Ovary (tissue), 9 donors: ENCODE results near the gene RNF10. TPM values are rescaled to one million over a fixed set of nuclear protein-coding genes. Genes with fewer than 3 reads are reported as not detected.

ENCODE experiments used
- DNase-seq, 5 donors: peaks; one replicate each; pipeline ENCODE4 v3.0.0-alpha.2; 2019 to 2020
- H3K27ac ChIP-seq, 2 donors: fragments of 200-600 bp; one replicate each; pipeline versions ENCODE4 v1.5.1 to v1.8.0; 2019 to 2022
- H3K27me3 ChIP-seq: fragments of 200-600 bp; one replicate; pipeline ENCODE4 v1.8.0; 2022
- H3K36me3 ChIP-seq: fragments of 200-600 bp; sonication (generic); one replicate; pipeline ENCODE4 v1.5.1; 2019
- H3K4me1 ChIP-seq: one replicate; pipeline ENCODE4 v1.8.1; 2013; ENCODE audit warnings: mild to moderate bottlenecking, moderate library complexity; ENCODE audit not compliant: insufficient read depth
- H3K4me3 ChIP-seq: fragments of 200-600 bp; sonication (generic); one replicate; pipeline ENCODE4 v1.5.1; 2017
- H3K9me3 ChIP-seq, 2 donors: fragments of 200-600 bp in 1 of 2; sonication (generic) in 1 of 2; one replicate each; pipeline versions ENCODE4 v1.5.1 to v1.8.1; 2013 to 2019; ENCODE audit warnings: mild to moderate bottlenecking in 1 of 2, moderate library complexity in 1 of 2
- EP300 ChIP-seq: sonication (generic); formaldehyde crosslinking; IDR thresholded peaks from one replicate; pipeline ENCODE4 v1.6.1; 2017; ENCODE audit warnings: antibody characterized with exemption
- POLR2A ChIP-seq: fragments of 450-650 bp; IDR thresholded peaks from one replicate; pipeline ENCODE4 v1.6.1; 2017; ENCODE audit warnings: antibody characterized with exemption, mild to moderate bottlenecking, moderate library complexity
- WGBS, 3 donors: extraction: QIAGEN DNeasy Blood & Tissue Kit in 1 of 3; methylation state at CpG; one replicate each; pipeline versions ENCODE4 v1.1.5 to v1.1.7; 2013 to 2017; 5-methylcytosine and 5-hydroxymethylcytosine counted together
- intact Hi-C, 4 donors: fragments of 100-400 bp; cut with DNase I; formaldehyde crosslinking; loops; one replicate each; pipeline versions ENCODE4 v1.11.0 to v1.15.1; 2022 to 2023
- polyA plus RNA-seq, 2 donors: library from polyadenylated mRNA; stranded (reverse); fragments of 200-250 nt in 1 of 2; fragments of 350-450 nt in 1 of 2; fragmentation: Illumina TruSeq in 1 of 2; extraction: RNeasy Lipid Tissue Mini Kit (QIAGEN cat#74804) in 1 of 2; gene quantifications; one replicate each; pipeline ENCODE4 v1.2.3, GENCODE V29; 2013 to 2014
- total RNA-seq, 7 donors: library from RNA; depleted of rRNA in 2 of 7; stranded (reverse); fragments of >200 nt in 2 of 7; fragmentation: NEBNext Ultra II Directional in 3 of 7; extraction: Animal tissue kit (Norgen Biotek cat#: 25700) in 3 of 7; gene quantifications; one replicate each; pipeline versions ENCODE4 v1.1.0 to v1.2.4, GENCODE V29; 2016 to 2023
- TF ChIP-seq, protein P1 (sequence below), 3 donors: fragments of 450-650 bp in 2 of 3; fragments of 200-600 bp in 1 of 3; IDR thresholded peaks; one replicate each; pipeline versions ENCODE4 v1.5.1 to v1.8.0; 2016 to 2022; ENCODE audit warnings: antibody characterized with exemption in 3 of 3, mild to moderate bottlenecking in 1 of 3
- donor health status: DM: no; HTN: no; CAD: no; lungs with moderate emphysema.
- donor health status: DM: no; HTN: no; CAD: no.
- donor health status: Bipolar disorder and iron deficiency.
- donor health status: DM: yes; HTN: yes; CAD: no.
- donor health status: DM: no; HTN: no; CAD: no.
- donor health status: DM: yes; HTN: yes; CAD: no.

RNF10 gene
- total and polyA plus RNA-seq, 9 donors: 59.7 to 190 (median 136) TPM

- Histone ChIP-seq H3K9me3 (no peaks in the 10 kb centered on the region), H3K27me3 (no peaks in the 10 kb centered on the region), H3K36me3 (no peaks in the 10 kb centered on the region), H3K4me1 (peaks cover 10% of the 10 kb centered on the region), H3K27ac (no peak overlapping the region), H3K4me3 (no peak overlapping the region)
- TF ChIP-seq POLR2A: no peak
- no peak for TF ChIP-seq EP300
- TF ChIP-seq, protein P1, sequence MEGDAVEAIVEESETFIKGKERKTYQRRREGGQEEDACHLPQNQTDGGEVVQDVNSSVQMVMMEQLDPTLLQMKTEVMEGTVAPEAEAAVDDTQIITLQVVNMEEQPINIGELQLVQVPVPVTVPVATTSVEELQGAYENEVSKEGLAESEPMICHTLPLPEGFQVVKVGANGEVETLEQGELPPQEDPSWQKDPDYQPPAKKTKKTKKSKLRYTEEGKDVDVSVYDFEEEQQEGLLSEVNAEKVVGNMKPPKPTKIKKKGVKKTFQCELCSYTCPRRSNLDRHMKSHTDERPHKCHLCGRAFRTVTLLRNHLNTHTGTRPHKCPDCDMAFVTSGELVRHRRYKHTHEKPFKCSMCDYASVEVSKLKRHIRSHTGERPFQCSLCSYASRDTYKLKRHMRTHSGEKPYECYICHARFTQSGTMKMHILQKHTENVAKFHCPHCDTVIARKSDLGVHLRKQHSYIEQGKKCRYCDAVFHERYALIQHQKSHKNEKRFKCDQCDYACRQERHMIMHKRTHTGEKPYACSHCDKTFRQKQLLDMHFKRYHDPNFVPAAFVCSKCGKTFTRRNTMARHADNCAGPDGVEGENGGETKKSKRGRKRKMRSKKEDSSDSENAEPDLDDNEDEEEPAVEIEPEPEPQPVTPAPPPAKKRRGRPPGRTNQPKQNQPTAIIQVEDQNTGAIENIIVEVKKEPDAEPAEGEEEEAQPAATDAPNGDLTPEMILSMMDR (IDR thresholded peaks at IDR 0.05): no peak
- intact Hi-C loops: no loop called here
- no peak for DNase-seq
- 90 to 96% (median 93%) methylated on average over 5 of the region's 5 CpGs for WGBS, 3 donors
Observed at GRCh38 chr12:120490325-120490724, 43.8 kb upstream of the RNF10 start.

- Histone ChIP-seq H3K36me3 (no peaks in the 10 kb centered on the region), H3K27me3 (no peaks in the 10 kb centered on the region), H3K4me3 (no peak overlapping the region), H3K4me1 (peaks cover 10% of the 10 kb centered on the region), H3K9me3 (no peaks in the 10 kb centered on the region), H3K27ac (no peak overlapping the region)
- WGBS, 3 donors: 46 to 62% (median 47%) methylated on average over 2 of the region's 2 CpGs
- TF ChIP-seq, protein P1 (IDR thresholded peaks at IDR 0.05): no peak
- no peak for TF ChIP-seq EP300
- no peak for TF ChIP-seq POLR2A
- peak in 1 of 5 donors; percentile 52 for DNase-seq
- intact Hi-C loops: no loop called here
Observed at GRCh38 chr12:120490833-120491512, 43.2 kb upstream of the RNF10 start.

DNA sequence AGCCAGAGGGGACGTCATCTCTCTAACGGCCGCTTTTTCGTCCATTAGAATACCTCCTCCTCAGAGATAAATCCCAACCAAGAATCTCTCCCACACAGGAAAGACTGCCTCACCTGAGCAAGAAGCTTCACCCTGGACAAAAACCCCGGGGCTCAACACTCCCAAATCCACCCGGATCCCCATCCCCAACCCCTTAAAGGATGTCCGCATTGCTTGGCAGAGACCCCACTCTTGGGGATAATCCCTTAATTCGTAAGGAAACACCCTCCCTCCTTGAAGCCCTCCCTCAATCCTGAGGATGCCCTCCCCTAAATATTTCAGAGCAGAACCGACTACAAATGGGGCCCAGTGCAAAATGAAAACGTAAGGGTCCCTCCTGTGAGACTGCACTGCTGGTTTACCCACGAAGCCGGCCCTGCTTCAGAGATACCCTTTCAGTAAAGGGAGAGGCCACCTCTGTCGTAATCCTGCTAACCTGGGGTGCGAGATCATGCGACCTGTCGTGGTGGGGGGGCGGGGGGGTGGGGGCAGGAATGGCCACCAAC, 38.9 kb upstream of the RNF10 start:
- no peaks in the 10 kb centered on the region for H3K9me3 ChIP-seq
- WGBS, 3 donors: 11 to 14% (median 12%) methylated on average over 16 to 17 of the region's 17 CpGs
- no peaks in the 10 kb centered on the region for H3K27me3 ChIP-seq
- peaks cover 5% of the 10 kb centered on the region for H3K4me1 ChIP-seq
- DNase-seq: peak in 1 of 5 donors; percentile 18
- no peak for TF ChIP-seq EP300
- TF ChIP-seq POLR2A: no peak
- TF ChIP-seq, protein P1 (IDR thresholded peaks at IDR 0.05): no peak
- intact Hi-C loops: no loop called here
- peak overlapping the region in 1 of 2 donors; percentile 41 for H3K27ac ChIP-seq
- no peaks in the 10 kb centered on the region for H3K36me3 ChIP-seq
- H3K4me3 ChIP-seq: peak overlapping the region; percentile 97

DNA sequence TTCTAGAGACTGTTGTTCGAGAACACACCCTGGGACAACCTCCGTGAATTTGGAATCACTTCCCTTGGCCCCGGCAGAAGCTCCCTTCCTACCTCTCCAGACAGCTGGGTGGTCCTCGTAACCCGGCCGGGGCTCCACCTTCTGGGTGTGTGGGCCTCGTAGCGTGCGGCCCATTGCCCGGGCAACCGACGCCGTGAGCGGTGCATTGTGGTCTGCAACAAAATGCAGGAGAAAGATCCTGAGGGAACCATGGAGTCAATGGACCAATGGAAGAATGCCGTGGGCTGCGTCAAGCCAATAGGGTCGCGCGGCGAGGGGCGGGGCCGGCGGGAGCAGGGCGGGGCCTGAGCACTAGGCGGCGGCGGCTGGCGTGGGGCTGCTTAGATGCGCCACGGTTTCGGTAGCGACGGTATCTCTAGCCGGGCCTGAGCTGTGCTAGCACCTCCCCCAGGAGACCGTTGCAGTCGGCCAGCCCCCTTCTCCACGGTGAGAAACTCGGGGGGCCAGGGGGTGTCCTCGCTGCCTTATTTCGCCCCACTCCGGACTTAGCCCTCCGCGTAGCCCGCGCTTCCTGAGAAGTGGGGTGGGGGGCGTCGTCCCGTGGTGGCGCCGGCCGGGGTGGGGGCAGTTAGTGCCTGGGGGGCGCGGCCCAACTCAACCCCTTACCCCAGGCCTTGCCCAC, 38.3 kb upstream of the RNF10 start, which contains the start of gene DYNLL1:
TSS of gene DYNLL1 (plus strand) at position 383 of the 682 bp plus-strand sequence. CDS start 309 bp downstream, outside the sequence.
- intact Hi-C loops: no loop called here
- peak within 1 kb of the TSS; percentile 60 to 83 for H3K27ac ChIP-seq
- DNase-seq: peak; percentile 96 to 98 (median 98)
- peak within 1 kb of the TSS; percentile 97 for H3K4me3 ChIP-seq
- TF ChIP-seq EP300: peak; percentile 86
- TF ChIP-seq, protein P1 (IDR thresholded peaks at IDR 0.05): peak in 2 of 3 donors; percentile 13 to 24
- TF ChIP-seq POLR2A: peak; percentile 83
- WGBS, 3 donors: 0 to 1% (median 0%) methylated on average over 42 to 53 of the region's 53 CpGs
- no peaks in the 10 kb centered on the region for H3K36me3 ChIP-seq
- peaks cover 5% of the 10 kb centered on the region for H3K4me1 ChIP-seq
- no peaks in the 10 kb centered on the region for H3K9me3 ChIP-seq
- no peaks in the 10 kb centered on the region for H3K27me3 ChIP-seq
